ENCODE data around the gene POLD4. TPM values are rescaled to one million over a fixed set of nuclear protein-coding genes. Genes with fewer than 3 reads are reported as not detected.
A peak's percentile ranks its signal among the peaks of the same experiment; 100 is the strongest.

Gene POLD4
- total RNA-seq, 3 donors from 2014 or later = 130 to 266 (median 201) TPM

DNA sequence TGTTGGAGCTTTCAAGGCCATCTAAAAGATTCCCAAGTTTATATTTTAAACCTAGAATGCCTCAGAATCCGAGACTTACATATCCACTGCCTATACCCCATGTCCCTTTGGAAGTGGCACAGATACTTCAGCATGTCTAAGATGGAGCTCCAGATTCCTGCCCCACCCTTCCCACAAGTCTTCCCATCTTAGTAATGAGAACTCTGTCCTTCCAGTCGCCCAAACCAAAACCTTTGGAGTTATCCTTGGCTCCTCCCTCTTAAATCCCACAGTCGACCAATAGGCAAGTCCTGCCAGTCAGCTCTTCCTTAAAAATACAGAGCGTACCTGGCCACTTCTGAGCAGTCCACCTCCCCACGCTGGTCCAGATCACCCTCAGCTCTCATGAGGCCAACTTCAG lies 4.3 kb downstream of the POLD4 start:
- DNase-seq = no peak
- intact Hi-C loops (cut with DNase I, micrococcal nuclease) = no loop called here
- Histone ChIP-seq H3K4me1 (ENCODE audit: low read depth) (peaks cover 56% of the 10 kb centered on the region), H3K9me3 (no peaks in the 10 kb centered on the region), H3K4me3 (no peak overlapping the region), H3K36me3 (ENCODE audit: low read depth) (no peaks in the 10 kb centered on the region)
- TF ChIP-seq, protein P1, sequence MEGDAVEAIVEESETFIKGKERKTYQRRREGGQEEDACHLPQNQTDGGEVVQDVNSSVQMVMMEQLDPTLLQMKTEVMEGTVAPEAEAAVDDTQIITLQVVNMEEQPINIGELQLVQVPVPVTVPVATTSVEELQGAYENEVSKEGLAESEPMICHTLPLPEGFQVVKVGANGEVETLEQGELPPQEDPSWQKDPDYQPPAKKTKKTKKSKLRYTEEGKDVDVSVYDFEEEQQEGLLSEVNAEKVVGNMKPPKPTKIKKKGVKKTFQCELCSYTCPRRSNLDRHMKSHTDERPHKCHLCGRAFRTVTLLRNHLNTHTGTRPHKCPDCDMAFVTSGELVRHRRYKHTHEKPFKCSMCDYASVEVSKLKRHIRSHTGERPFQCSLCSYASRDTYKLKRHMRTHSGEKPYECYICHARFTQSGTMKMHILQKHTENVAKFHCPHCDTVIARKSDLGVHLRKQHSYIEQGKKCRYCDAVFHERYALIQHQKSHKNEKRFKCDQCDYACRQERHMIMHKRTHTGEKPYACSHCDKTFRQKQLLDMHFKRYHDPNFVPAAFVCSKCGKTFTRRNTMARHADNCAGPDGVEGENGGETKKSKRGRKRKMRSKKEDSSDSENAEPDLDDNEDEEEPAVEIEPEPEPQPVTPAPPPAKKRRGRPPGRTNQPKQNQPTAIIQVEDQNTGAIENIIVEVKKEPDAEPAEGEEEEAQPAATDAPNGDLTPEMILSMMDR (IDR thresholded peaks at IDR 0.05) = no peak
- no peak for ATAC-seq

DNA sequence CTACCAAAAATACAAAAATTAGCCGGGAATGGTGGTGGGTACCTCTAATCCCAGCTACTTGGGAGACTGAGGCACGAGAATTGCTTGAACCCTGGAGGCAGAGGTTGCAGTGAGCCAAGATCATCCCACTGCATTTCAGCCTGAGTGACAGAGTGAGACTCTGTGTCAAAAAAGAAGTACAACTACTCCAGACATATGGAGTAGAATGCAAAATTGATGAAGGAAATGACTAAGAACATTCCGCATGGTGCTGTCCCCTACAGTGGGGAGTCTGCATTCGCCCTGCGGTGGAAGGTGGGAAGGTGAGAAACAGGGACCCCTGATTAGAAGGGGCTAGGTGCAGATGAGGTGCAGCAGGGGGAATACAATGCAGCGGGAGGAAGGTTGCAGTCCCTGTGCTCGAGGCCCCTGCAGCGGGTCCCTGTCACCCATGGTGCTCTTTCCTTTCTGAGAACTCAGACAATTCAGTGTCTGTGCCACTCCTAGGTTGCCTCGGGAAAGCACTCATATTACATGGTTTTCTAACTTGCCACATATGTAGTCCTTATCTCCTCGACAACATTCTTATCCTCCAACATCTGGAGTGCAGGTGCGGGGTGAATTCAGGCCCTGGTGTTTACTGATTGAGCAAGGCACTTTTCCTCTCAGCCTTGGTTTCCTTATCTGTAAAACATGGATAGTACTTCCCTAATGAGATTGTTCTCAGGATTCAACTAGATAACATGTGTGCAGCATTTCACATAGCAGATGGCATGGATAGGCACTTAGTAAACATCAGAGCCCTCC lies 5.2 kb downstream of the POLD4 start:
- Histone ChIP-seq H3K4me1 (ENCODE audit: low read depth) (peaks cover 51% of the 10 kb centered on the region), H3K36me3 (ENCODE audit: low read depth) (no peaks in the 10 kb centered on the region), H3K9me3 (no peaks in the 10 kb centered on the region), H3K4me3 (no peak overlapping the region)
- ATAC-seq (no peak), DNase-seq (peak in 1 of 3 donors; percentile 23)
- intact Hi-C loops (cut with DNase I, micrococcal nuclease) = no loop called here
- TF ChIP-seq, protein P1 (IDR thresholded peaks at IDR 0.05) = no peak

DNA sequence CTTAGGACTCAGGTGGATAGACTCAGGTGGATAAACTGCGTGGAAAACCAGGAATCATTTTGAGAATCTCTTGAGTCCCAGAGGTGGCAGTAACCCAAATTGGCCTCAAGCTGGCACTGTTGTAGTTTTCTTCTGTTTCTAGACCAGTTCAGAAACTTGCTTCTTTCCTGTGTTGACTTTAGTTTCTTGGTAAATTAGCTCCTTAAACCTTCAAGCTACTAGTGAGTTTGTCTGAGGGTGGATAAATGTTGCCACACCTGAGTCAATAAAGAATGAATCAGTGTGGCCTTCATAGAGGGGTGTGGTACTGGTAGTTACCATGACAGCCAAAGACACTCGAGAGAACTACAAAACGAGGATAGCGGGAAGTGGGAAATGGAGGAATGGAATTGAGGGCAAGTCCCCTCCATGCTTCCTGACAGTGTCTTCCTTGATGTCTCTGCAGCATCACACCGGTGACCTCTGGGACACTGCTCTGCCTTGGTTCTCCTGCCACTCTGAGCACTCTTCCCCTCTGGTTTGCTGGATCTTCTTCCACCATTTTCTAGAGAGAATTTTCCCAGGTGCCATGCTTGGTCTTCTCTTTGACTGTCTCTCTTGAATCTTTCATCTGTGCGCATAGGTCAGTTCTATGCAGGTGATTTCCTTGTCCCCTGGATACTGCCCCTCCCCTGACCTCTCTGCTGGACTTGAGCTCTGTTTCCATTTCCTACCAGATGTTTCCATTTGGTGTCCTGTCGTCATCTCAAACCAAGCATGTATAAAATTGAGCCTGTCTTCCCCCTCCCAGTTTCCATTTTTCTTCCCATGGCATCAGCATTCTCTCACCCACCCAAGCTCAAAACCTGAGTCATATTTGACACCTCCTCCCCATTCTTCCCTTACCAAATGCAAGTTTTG lies 7.2 kb downstream of the POLD4 start:
- Histone ChIP-seq H3K4me1 (ENCODE audit: low read depth) (peaks cover 36% of the 10 kb centered on the region), H3K9me3 (no peaks in the 10 kb centered on the region), H3K4me3 (no peak overlapping the region), H3K36me3 (ENCODE audit: low read depth) (no peaks in the 10 kb centered on the region)
- DNase-seq (peak in 1 of 3 donors; percentile 76), ATAC-seq (peak; percentile 90)
- TF ChIP-seq, protein P1 (IDR thresholded peaks at IDR 0.05) = peak; percentile 61
- intact Hi-C loops (cut with DNase I, micrococcal nuclease) = no loop called here

DNA sequence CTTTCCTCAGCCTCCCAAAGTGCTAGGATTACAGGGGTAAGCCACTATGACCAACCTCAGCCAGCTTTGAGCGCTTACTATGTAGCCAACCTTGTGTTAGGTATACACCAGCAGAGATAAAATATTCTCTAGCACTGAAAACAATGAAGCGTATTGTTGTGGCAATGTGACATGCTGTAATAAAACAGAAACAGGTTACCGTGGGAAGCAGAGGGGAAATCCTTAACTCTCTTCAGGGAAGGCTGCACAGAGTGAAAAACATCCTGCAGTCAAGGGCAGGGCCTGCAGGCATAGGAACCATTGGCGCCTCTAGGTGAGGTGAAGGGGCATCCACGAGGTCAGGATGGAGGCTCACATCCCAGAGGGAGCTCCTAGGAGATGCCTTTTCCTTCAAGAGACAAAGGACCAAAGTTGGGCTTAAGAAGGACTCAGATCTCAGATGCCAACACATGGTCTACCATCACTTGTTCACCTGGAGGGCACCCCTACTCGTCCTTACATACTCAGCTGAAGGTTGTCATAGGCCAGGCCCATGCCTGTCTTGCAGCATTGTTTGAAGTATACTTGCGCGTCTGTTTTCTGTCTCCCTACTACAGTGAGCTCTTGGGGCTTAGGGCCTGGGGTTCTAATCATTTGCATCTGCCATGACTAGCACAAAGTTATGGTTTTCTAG lies 8.0 kb downstream of the POLD4 start:
- H3K36me3 ChIP-seq (ENCODE audit: low read depth) = no peaks in the 10 kb centered on the region
- no peak overlapping the region for H3K4me3 ChIP-seq
- peak; percentile 67 for ATAC-seq
- TF ChIP-seq, protein P1 (IDR thresholded peaks at IDR 0.05) = no peak
- intact Hi-C loops (cut with DNase I, micrococcal nuclease) = no loop called here
- H3K4me1 ChIP-seq (ENCODE audit: low read depth) = peaks cover 29% of the 10 kb centered on the region
- DNase-seq = peak in 2 of 3 donors; percentile 38 to 51
- no peaks in the 10 kb centered on the region for H3K9me3 ChIP-seq

DNA sequence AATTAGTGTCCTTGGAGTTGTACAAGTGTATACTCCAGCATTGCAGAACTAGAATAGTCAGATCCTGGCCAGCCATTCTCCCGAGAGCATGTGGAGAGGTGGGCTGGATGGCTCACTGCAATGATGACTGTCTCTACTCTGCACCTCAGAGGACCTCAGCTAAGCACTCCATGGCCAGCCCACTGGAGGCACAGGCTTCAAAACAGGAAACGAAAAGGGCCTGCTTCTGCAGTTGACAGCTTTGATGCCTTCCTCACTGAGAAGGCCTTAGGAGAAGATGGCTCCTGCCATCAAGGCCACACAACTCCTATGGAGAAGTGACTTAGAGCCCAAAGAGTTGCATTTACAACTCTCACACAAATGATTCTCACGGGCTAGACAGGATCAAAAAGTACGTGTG lies 9.1 kb downstream of the POLD4 start:
- no peaks in the 10 kb centered on the region for H3K36me3 ChIP-seq (ENCODE audit: low read depth)
- no peaks in the 10 kb centered on the region for H3K9me3 ChIP-seq
- peaks cover 29% of the 10 kb centered on the region for H3K4me1 ChIP-seq (ENCODE audit: low read depth)
- DNase-seq = peak in 1 of 3 donors; percentile 9
- TF ChIP-seq, protein P1 (IDR thresholded peaks at IDR 0.05) = no peak
- intact Hi-C loops (cut with DNase I, micrococcal nuclease) = no loop called here
- no peak overlapping the region for H3K4me3 ChIP-seq
- ATAC-seq = no peak
